Body of pancreas (tissue), 4 donors: ENCODE results near the gene TTC17.

Experiments
- CTCF ChIP-seq, 7 experiments: fragments of 450-650 bp in 4 of 7; fragments of 200-600 bp in 3 of 7; sonication (generic) in 3 of 7; IDR thresholded peaks; one replicate each; pipeline ENCODE4 v1.5.1; 2016 to 2019; ENCODE audit warnings: antibody characterized with exemption in 7 of 7
- POLR2A ChIP-seq, 3 donors: fragments of 450-650 bp; IDR thresholded peaks; one replicate each; pipeline ENCODE4 v1.6.1; 2016; ENCODE audit warnings: antibody characterized with exemption in 3 of 3, mild to moderate bottlenecking in 2 of 3

DNA sequence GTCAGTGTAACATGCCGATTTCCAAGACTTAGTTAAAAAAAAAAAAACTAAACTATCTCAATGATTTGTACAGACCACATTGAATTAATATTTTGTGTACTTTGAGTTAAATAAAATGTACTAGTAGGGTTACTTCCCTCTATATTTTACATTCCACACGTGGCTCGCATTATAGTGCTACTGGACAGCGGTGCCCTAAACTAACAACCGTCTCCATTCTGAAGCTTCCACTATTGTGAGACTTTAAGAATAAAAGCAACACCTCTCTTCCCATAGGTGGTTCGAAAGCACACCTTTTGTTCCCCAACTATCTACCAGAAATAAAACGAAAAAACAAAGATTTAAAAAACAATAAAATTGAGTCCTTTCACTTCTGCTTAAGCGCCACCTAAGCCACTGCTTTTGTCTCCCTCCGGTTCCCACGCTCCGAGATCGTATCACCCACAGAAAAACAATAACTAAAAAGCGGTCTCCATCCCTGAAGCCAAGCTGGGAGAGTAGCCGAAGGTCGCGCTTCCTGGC, 380 bp upstream of the TTC17 start:
- TF ChIP-seq CTCF (IDR thresholded peaks at IDR 0.05) (no peak), POLR2A (IDR thresholded peaks at IDR 0.05) (no peak)
